K562 (cell line): Measurements from ENCODE around the gene PCP2. TPM values are rescaled to one million over a fixed set of nuclear protein-coding genes. Genes with fewer than 3 reads are reported as not detected.
A peak's percentile ranks its signal among the peaks of the same experiment; 100 is the strongest.

Experiments used
- ARID3B ChIP-seq: fragments of 250-450 bp; sonication (Bioruptor Pico); IDR thresholded peaks from 2 replicates; pipeline ENCODE4 v1.4.0; 2020; ENCODE audit warnings: borderline replicate concordance
- CBX5 ChIP-seq: IDR thresholded peaks from 2 replicates; pipeline ENCODE4 v1.6.1; 2014; ENCODE audit warnings: low read depth, borderline replicate concordance
- CGGBP1 ChIP-seq: fragments of 250-450 bp; sonication (Bioruptor Pico); IDR thresholded peaks from 2 replicates; pipeline ENCODE4 v1.9.0; 2021; ENCODE audit warnings: mild to moderate bottlenecking
- ERF ChIP-seq: fragments of 450-650 bp; formaldehyde crosslinking; IDR thresholded peaks from 2 replicates; pipeline ENCODE4 v1.4.0; 2020; ENCODE audit warnings: mild to moderate bottlenecking, mixed read lengths
- GTF3C2 ChIP-seq: IDR thresholded peaks from 3 replicates; pipeline ENCODE4 v1.6.1; 2011; ENCODE audit warnings: borderline replicate concordance, mild to moderate bottlenecking, moderate library complexity; ENCODE audit not compliant: insufficient read length; ENCODE audit errors: extremely low read depth
- HINFP ChIP-seq: fragments of 450-650 bp; conservative IDR thresholded peaks from 2 replicates; pipeline ENCODE4 v1.6.1; 2016; ENCODE audit warnings: missing genetic modification characterization, low read depth, mild to moderate bottlenecking, control low read depth, missing compliant biosample characterization
- HNRNPLL ChIP-seq: fragments of 200-400 bp; formaldehyde crosslinking; IDR thresholded peaks from 2 replicates; pipeline ENCODE4 v1.6.1; 2017; ENCODE audit warnings: low read length, low read depth, mild to moderate bottlenecking; ENCODE audit not compliant: poor library complexity, severe bottlenecking
- KAT8 ChIP-seq: fragments of 450-650 bp; IDR thresholded peaks from 2 replicates; pipeline ENCODE4 v1.6.1; 2016; ENCODE audit warnings: low read depth, mild to moderate bottlenecking
- KLF16 ChIP-seq: IDR thresholded peaks from 2 replicates; pipeline ENCODE4 v1.6.1; 2016; ENCODE audit warnings: antibody characterized with exemption
- MIER1 ChIP-seq: fragments of 450-650 bp; IDR thresholded peaks from 2 replicates; pipeline ENCODE4 v1.6.1; 2016; ENCODE audit warnings: antibody characterized with exemption, mild to moderate bottlenecking, low read depth
- NFE2L1 ChIP-seq: fragments of 450-650 bp; IDR thresholded peaks from 2 replicates; pipeline ENCODE4 v1.6.1; 2016; ENCODE audit warnings: missing genetic modification characterization, low read depth, mild to moderate bottlenecking, missing compliant biosample characterization, moderate library complexity, borderline replicate concordance
- PATZ1 ChIP-seq: fragments of 250-450 bp; sonication (Bioruptor Pico); IDR thresholded peaks from 2 replicates; pipeline ENCODE4 v1.5.0; 2020; ENCODE audit warnings: mild to moderate bottlenecking, borderline replicate concordance
- TCF3 ChIP-seq: sonication (generic); formaldehyde crosslinking; IDR thresholded peaks from 2 replicates; pipeline ENCODE4 v1.4.0; 2020; ENCODE audit warnings: mild to moderate bottlenecking, missing genetic modification reagents
- ZNF121 ChIP-seq: sonication (generic); formaldehyde crosslinking; conservative IDR thresholded peaks from 2 replicates; pipeline ENCODE4 v1.8.0; 2022; ENCODE audit warnings: missing genetic modification reagents
- ZNF232 ChIP-seq: sonication (generic); formaldehyde crosslinking; IDR thresholded peaks from 2 replicates; pipeline ENCODE4 v1.8.0; 2022; ENCODE audit warnings: mild to moderate bottlenecking, missing genetic modification reagents
- ZNF354B ChIP-seq: fragments of 250-450 bp; sonication (Bioruptor Pico); IDR thresholded peaks from 2 replicates; pipeline ENCODE4 v1.4.0; 2020
- ZNF41 ChIP-seq: fragments of 250-450 bp; sonication (Bioruptor Pico); conservative IDR thresholded peaks from 2 replicates; pipeline ENCODE4 v1.4.0; 2020; ENCODE audit warnings: mild to moderate bottlenecking
- ZNF551 ChIP-seq: fragments of 250-450 bp; sonication (Bioruptor Pico); IDR thresholded peaks from 2 replicates; pipeline ENCODE4 v1.5.0; 2021; ENCODE audit warnings: mild to moderate bottlenecking, moderate library complexity
- ZNF589 ChIP-seq: fragments of 200-800 bp; sonication (Bioruptor generic); IDR thresholded peaks from 2 replicates; pipeline ENCODE4 v1.6.1; 2016; ENCODE audit warnings: low read depth, missing genetic modification characterization, missing compliant biosample characterization
- ZNF75A ChIP-seq: fragments of 450-650 bp; formaldehyde crosslinking; IDR thresholded peaks from 2 replicates; pipeline ENCODE4 v1.4.0; 2020; ENCODE audit warnings: mild to moderate bottlenecking
- polyA plus RNA-seq, 8 experiments: library from polyadenylated mRNA; depleted of rRNA in 4 of 8; stranded (reverse) in 5 of 8; unstranded in 3 of 8; fragments of >200 nt; fragmentation: Nextera tagmentation in 2 of 8; fragmentation: Illumina TruSeq in 1 of 8; extraction: Ambion mirVana in 2 of 8; extraction: Trizol in 1 of 8; gene quantifications; 2 replicates each; pipeline versions ENCODE4 v1.2.1 to v1.2.3, GENCODE V29; 2011 to 2014; ENCODE audit warnings: inconsistent platforms in 1 of 8, missing spikeins in 1 of 8
- total RNA-seq, 7 experiments: library from RNA; depleted of rRNA in 6 of 7; stranded (reverse); fragments of >200 nt in 6 of 7; fragmentation: Illumina TruSeq in 2 of 7; extraction: Trizol in 2 of 7; gene quantifications; 2 replicates each; pipeline versions ENCODE4 v1.2.1 to v1.2.3, GENCODE V29; 2011 to 2021; ENCODE audit warnings: low replicate concordance in 1 of 7

Gene PCP2
- total and polyA plus RNA-seq, 9 of the 15 experiments (the other 6 are each of a cell fraction or from before 2014, with no cell fraction given): 0.17 to 1.3 (median 0.49) TPM; not detected in 3

- no peak for TF ChIP-seq ZNF589
- no peak for TF ChIP-seq MIER1
- TF ChIP-seq ERF: no peak
- peak; percentile 49 for TF ChIP-seq TCF3 (CRISPR knock-in tag)
- TF ChIP-seq ZNF41 (CRISPR knock-in tag): no peak
- no peak for TF ChIP-seq ZNF551
- no peak for TF ChIP-seq HNRNPLL
- no peak for TF ChIP-seq NFE2L1
- TF ChIP-seq ZNF354B: no peak
- no peak for TF ChIP-seq ZNF232
- TF ChIP-seq ARID3B (CRISPR knock-in tag): no peak
- no peak for TF ChIP-seq KLF16
- TF ChIP-seq CBX5: no peak
- no peak for TF ChIP-seq KAT8
- no peak for TF ChIP-seq ZNF75A (CRISPR knock-in tag)
- TF ChIP-seq ZNF121: no peak
- no peak for TF ChIP-seq CGGBP1 (CRISPR knock-in tag)
- TF ChIP-seq GTF3C2: no peak
- TF ChIP-seq PATZ1 (CRISPR knock-in tag): no peak
- TF ChIP-seq HINFP (tag): no peak
Observed at GRCh38 chr19:7637374-7638256, 4.1 kb upstream of the PCP2 start (continued).
